ENCODE data around the gene EVC2. TPM values are rescaled to one million over a fixed set of nuclear protein-coding genes. Genes with fewer than 3 reads are reported as not detected.

The EVC2 gene
- total RNA-seq, 1 experiment from 2014 or later, result 7.8 TPM

DNA sequence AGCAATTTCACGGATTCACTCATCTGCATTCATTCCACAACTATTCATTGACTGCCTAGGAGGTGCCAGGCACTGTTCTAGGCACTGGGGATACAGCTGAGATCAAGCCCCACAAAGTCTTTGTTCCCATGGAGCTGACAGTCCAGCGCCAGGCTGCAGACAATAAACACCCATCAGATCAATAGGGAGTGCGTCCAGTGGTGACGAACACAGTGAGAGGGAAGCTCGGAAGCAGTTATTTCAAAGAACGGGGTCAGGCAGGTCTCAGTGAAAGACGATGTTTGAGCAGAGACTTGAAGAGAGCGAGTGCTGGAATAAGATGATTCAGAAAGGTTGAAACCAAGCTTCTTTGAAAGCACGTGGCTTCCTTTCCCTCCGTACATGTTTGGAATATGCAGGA is 167.2 kb downstream of the EVC2 start:
- Histone ChIP-seq H4K8ac (replicated peaks; ENCODE audit: insufficient read length, low read depth, low read length) (no peak overlapping the region), H3K23ac (ENCODE audit: insufficient read length, low read depth, low read length) (no peak overlapping the region), H3K56ac (ENCODE audit: insufficient read length, low read depth, low read length) (no peak overlapping the region), H3K14ac (ENCODE audit: insufficient read depth, low read length) (no peak overlapping the region), H2BK20ac (ENCODE audit: low read depth, low read length, poor library complexity, severe bottlenecking) (no peak overlapping the region), H3K4ac (ENCODE audit: low read depth, low read length) (no peak overlapping the region), H2BK12ac (ENCODE audit: insufficient read length, low read depth, low read length) (no peak overlapping the region), H3T11ph (ENCODE audit: low read length) (no peak overlapping the region), H3K4me1 (ENCODE audit: insufficient read depth, low read length) (no peaks in the 10 kb centered on the region), H2BK120ac (ENCODE audit: low read depth, low read length, poor library complexity, severe bottlenecking) (no peak overlapping the region), H2BK5ac (ENCODE audit: insufficient read length, low read length) (no peak overlapping the region), H3K27ac (ENCODE audit: insufficient read length, low read depth, low read length) (no peak overlapping the region), H2AFZ (ENCODE audit: low read length) (no peak overlapping the region), H3K23me2 (ENCODE audit: insufficient read length, low read depth, low read length, poor library complexity, severe bottlenecking) (no peaks in the 10 kb centered on the region), H3K79me1 (ENCODE audit: insufficient read depth, low read depth, low read length, poor library complexity, severe bottlenecking) (no peaks in the 10 kb centered on the region), H3K4me2 (ENCODE audit: insufficient read depth, insufficient read length, low read length) (no peak overlapping the region), H4K20me1 (ENCODE audit: control insufficient read depth, insufficient read depth, insufficient read length) (no peaks in the 10 kb centered on the region), H3K9ac (ENCODE audit: extremely low read depth, insufficient read length, low read length) (no peak overlapping the region), H4K91ac (ENCODE audit: insufficient read length, low read depth, low read length) (no peak overlapping the region), H3K18ac (ENCODE audit: insufficient read length, low read depth, low read length) (no peak overlapping the region), H3K27me3 (ENCODE audit: insufficient read depth, low read length) (no peaks in the 10 kb centered on the region), H2BK15ac (ENCODE audit: low read depth, low read length) (no peak overlapping the region), H3K79me2 (ENCODE audit: insufficient read depth, low read length) (no peaks in the 10 kb centered on the region), H4K5ac (ENCODE audit: insufficient read length, low read depth, low read length) (no peak overlapping the region), H3K9me3 (ENCODE audit: control insufficient read depth, low read depth, low read length) (no peaks in the 10 kb centered on the region), H2AK5ac (ENCODE audit: insufficient read length, low read length) (no peak overlapping the region)
- H3K9me3 Mint-ChIP-seq, result 0 out of 5 replicates have a peak, but pooled peaks cover 1 to 3% of the 10 kb centered on the region in 2 experiments
- H3K36me3 Mint-ChIP-seq (ENCODE audit: insufficient read depth in 1 of 3, low read depth in 3 of 3), result no peaks in the 10 kb centered on the region
- no peaks in the 10 kb centered on the region for H3K4me1 Mint-ChIP-seq
- no peak overlapping the region for H3K4me3 Mint-ChIP-seq
- TF ChIP-seq, protein P1, sequence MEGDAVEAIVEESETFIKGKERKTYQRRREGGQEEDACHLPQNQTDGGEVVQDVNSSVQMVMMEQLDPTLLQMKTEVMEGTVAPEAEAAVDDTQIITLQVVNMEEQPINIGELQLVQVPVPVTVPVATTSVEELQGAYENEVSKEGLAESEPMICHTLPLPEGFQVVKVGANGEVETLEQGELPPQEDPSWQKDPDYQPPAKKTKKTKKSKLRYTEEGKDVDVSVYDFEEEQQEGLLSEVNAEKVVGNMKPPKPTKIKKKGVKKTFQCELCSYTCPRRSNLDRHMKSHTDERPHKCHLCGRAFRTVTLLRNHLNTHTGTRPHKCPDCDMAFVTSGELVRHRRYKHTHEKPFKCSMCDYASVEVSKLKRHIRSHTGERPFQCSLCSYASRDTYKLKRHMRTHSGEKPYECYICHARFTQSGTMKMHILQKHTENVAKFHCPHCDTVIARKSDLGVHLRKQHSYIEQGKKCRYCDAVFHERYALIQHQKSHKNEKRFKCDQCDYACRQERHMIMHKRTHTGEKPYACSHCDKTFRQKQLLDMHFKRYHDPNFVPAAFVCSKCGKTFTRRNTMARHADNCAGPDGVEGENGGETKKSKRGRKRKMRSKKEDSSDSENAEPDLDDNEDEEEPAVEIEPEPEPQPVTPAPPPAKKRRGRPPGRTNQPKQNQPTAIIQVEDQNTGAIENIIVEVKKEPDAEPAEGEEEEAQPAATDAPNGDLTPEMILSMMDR (conservative IDR thresholded peaks at IDR 0.05), result no peak
- no peak for DNase-seq
- WGBS (ENCODE audit: extremely low coverage, insufficient read length, low lambda C conversion rate), result no CpG with 5 or more reads among the region's 10 CpGs
- no peak overlapping the region for H3K27ac Mint-ChIP-seq
- H3K27me3 Mint-ChIP-seq (ENCODE audit: low read depth), result no peaks in the 10 kb centered on the region
